ENCODE results near the gene STK39.

Gene STK39

DNA sequence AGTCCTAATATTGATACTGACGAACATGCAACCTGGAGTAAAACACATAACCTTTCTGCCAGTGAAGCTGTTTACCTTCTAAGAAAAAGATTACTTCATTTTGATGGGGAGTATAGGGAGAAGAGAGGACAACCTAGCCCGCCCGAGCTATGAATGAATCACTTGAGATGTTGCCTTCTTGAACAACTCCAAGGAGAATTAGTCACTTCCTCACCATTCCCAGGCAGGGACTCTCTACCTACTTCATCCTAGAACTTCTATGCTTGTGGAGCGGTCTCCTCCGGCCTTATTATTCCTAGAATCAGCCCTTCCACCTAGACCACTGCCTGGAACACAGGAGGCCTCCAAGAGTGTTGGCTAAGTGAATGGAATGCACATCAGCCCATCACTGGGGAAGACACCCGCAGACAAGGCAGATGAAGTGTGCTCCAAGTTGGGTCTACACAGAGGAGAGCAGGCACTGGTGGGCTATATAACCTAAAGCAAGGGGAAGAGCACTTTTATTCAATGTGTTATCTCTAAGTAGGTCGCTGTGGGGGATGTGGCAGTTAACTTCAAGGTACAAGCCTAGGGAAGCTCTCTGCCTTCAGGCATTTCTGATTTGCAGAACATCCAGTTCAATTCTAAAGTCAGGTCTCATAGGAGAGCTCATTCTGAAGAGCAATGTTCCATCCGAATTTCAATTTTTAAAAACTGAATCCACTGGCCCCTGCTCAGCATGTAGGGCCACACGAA, 57.4 kb downstream of the STK39 start:
- Histone ChIP-seq H3K27me3 (ENCODE audit: insufficient read depth, low read length, poor library complexity) (no peaks in the 10 kb centered on the region), H3K4me1 (ENCODE audit: control insufficient read depth, low read depth, low read length) (peaks cover 6% of the 10 kb centered on the region), H4K5ac (ENCODE audit: low read length) (no peak overlapping the region), H3K79me2 (ENCODE audit: control insufficient read depth, insufficient read depth, low read length) (no peaks in the 10 kb centered on the region), H2BK5ac (ENCODE audit: low read length) (no peak overlapping the region), H2BK120ac (ENCODE audit: low read depth, low read length) (no peak overlapping the region), H3K4ac (ENCODE audit: low read depth, low read length) (no peak overlapping the region), H3K9ac (ENCODE audit: low read length) (no peak overlapping the region), H3K36me3 (ENCODE audit: control insufficient read depth, insufficient read depth, low read length) (no peaks in the 10 kb centered on the region), H3K79me1 (ENCODE audit: low read length) (peaks cover 3% of the 10 kb centered on the region), H2AK5ac (ENCODE audit: low read length) (no peak overlapping the region), H3K23ac (ENCODE audit: low read length) (no peak overlapping the region), H3K4me3 (ENCODE audit: low read length) (no peak overlapping the region), H2BK15ac (replicated peaks; ENCODE audit: low read depth) (no peak overlapping the region), H3K27ac (ENCODE audit: low read depth, low read length) (no peak overlapping the region), H3K56ac (ENCODE audit: low read length) (no peak overlapping the region), H3K4me2 (ENCODE audit: low read length) (no peak overlapping the region), H4K8ac (ENCODE audit: low read depth, low read length) (no peak overlapping the region), H3K18ac (ENCODE audit: low read length) (no peak overlapping the region)
- WGBS (ENCODE audit: extremely low coverage, insufficient coverage, low lambda C conversion rate) = no CpG with 5 or more reads among the region's 9 CpGs
- no peak for DNase-seq

DNA sequence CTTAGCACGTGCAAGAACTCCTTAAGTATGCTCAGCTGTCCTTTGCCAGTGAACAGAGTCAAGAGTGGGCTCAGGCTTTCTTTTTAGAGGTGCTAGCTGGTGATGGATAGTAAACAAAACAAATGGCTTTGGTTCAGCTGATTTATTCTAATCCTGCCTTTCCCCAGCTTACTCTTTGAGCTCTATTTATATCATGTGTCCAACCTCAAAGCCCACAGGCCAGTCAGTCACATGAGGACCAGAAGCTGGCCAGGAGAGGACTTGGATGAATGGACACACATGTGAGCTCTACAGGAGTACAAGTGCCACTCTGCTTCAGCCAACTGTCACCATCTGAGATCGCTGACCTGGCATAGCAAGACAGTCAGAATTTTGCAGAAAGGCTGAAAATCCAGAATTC, 59.4 kb downstream of the STK39 start:
- Histone ChIP-seq H3K4ac (ENCODE audit: low read depth, low read length) (no peak overlapping the region), H3K27ac (ENCODE audit: low read depth, low read length) (no peak overlapping the region), H4K5ac (ENCODE audit: low read length) (no peak overlapping the region), H3K4me2 (ENCODE audit: low read length) (no peak overlapping the region), H2AK5ac (ENCODE audit: low read length) (no peak overlapping the region), H3K4me1 (ENCODE audit: control insufficient read depth, low read depth, low read length) (peaks cover 6% of the 10 kb centered on the region), H3K79me2 (ENCODE audit: control insufficient read depth, insufficient read depth, low read length) (no peaks in the 10 kb centered on the region), H3K79me1 (ENCODE audit: low read length) (peaks cover 3% of the 10 kb centered on the region), H4K8ac (ENCODE audit: low read depth, low read length) (no peak overlapping the region), H3K18ac (ENCODE audit: low read length) (no peak overlapping the region), H3K23ac (ENCODE audit: low read length) (no peak overlapping the region), H2BK15ac (replicated peaks; ENCODE audit: low read depth) (no peak overlapping the region), H3K36me3 (ENCODE audit: control insufficient read depth, insufficient read depth, low read length) (no peaks in the 10 kb centered on the region), H2BK120ac (ENCODE audit: low read depth, low read length) (no peak overlapping the region), H3K4me3 (ENCODE audit: low read length) (no peak overlapping the region), H2BK5ac (ENCODE audit: low read length) (no peak overlapping the region), H3K56ac (ENCODE audit: low read length) (no peak overlapping the region), H3K9ac (ENCODE audit: low read length) (no peak overlapping the region), H3K27me3 (ENCODE audit: insufficient read depth, low read length, poor library complexity) (no peaks in the 10 kb centered on the region)
- WGBS (ENCODE audit: extremely low coverage, insufficient coverage, low lambda C conversion rate) = no CpG with 5 or more reads among the region's 2 CpGs
- no peak for DNase-seq

DNA sequence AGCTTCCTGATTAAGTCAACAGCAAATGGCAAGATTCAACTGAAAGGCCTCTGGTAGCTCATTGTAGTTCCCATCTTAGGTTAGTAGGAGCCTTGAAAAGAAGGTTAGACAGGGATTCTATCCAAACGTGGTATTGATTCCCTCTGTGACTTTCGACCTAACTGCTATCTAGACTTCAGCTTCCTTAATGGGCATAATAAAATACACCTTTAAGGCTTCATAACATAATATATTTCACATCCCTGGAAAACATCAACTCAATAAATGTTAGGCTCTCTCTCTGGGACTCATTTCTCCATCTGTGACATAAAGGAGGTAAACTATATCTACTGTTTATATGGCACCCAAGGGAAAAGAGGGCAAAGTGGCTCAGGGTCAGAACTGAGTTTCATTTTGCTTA, 60.9 kb downstream of the STK39 start:
- Histone ChIP-seq H3K27me3 (ENCODE audit: insufficient read depth, low read length, poor library complexity) (no peaks in the 10 kb centered on the region), H3K9ac (ENCODE audit: low read length) (no peak overlapping the region), H2AK5ac (ENCODE audit: low read length) (no peak overlapping the region), H3K23ac (ENCODE audit: low read length) (no peak overlapping the region), H3K79me1 (ENCODE audit: low read length) (peaks cover 3% of the 10 kb centered on the region), H3K79me2 (ENCODE audit: control insufficient read depth, insufficient read depth, low read length) (no peaks in the 10 kb centered on the region), H3K4me1 (ENCODE audit: control insufficient read depth, low read depth, low read length) (peaks cover 6% of the 10 kb centered on the region), H3K4me2 (ENCODE audit: low read length) (no peak overlapping the region), H4K8ac (ENCODE audit: low read depth, low read length) (no peak overlapping the region), H3K4me3 (ENCODE audit: low read length) (no peak overlapping the region), H3K56ac (ENCODE audit: low read length) (no peak overlapping the region), H2BK5ac (ENCODE audit: low read length) (no peak overlapping the region), H2BK120ac (ENCODE audit: low read depth, low read length) (no peak overlapping the region), H3K4ac (ENCODE audit: low read depth, low read length) (no peak overlapping the region), H3K27ac (ENCODE audit: low read depth, low read length) (no peak overlapping the region), H4K5ac (ENCODE audit: low read length) (no peak overlapping the region), H2BK15ac (replicated peaks; ENCODE audit: low read depth) (no peak overlapping the region), H3K18ac (ENCODE audit: low read length) (no peak overlapping the region), H3K36me3 (ENCODE audit: control insufficient read depth, insufficient read depth, low read length) (no peaks in the 10 kb centered on the region)
- DNase-seq = no peak
- no CpG with 5 or more reads among the region's 2 CpGs for WGBS (ENCODE audit: extremely low coverage, insufficient coverage, low lambda C conversion rate)

DNA sequence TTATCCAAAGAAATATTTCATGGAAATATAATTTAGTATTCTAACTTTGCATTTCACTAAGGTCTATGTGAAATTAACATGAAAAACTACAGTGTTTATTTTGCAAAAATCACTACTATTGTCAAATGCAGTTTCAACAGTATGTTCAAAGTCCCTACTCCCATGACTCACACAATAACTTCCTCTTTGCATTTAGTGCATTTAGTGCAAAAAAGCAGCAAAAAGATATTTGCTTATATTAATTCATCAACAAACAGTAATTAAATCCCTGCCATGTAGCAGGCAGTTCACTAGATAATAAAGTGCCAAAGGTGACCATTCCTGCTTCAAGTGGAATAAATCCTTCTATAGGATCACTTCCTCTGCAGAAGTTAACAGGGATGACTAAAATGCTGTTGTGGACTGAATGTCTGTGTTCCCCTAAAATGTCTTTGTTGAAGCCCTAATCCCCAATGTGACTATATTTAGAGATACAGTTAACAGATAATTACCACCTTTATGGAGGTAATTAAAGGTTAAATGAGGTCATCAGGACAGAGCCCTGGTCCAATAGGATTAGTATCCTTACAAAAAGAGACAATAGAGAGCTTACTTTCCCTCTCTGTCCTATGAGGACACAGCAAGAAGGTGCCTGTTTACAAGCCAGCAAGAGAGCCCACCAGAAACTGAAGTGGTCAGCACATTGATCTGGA, 61.7 kb downstream of the STK39 start:
- H3K56ac ChIP-seq (ENCODE audit: low read length) = no peak overlapping the region
- no peak overlapping the region for H2BK15ac ChIP-seq (replicated peaks; ENCODE audit: low read depth)
- no peak overlapping the region for H4K8ac ChIP-seq (ENCODE audit: low read depth, low read length)
- H3K4me3 ChIP-seq (ENCODE audit: low read length) = no peak overlapping the region
- peaks cover 6% of the 10 kb centered on the region for H3K4me1 ChIP-seq (ENCODE audit: control insufficient read depth, low read depth, low read length)
- no peak overlapping the region for H3K4ac ChIP-seq (ENCODE audit: low read depth, low read length)
- no peak overlapping the region for H2BK5ac ChIP-seq (ENCODE audit: low read length)
- peaks cover 3% of the 10 kb centered on the region for H3K79me1 ChIP-seq (ENCODE audit: low read length)
- no peaks in the 10 kb centered on the region for H3K79me2 ChIP-seq (ENCODE audit: control insufficient read depth, insufficient read depth, low read length)
- H2AK5ac ChIP-seq (ENCODE audit: low read length) = no peak overlapping the region
- no peak overlapping the region for H3K18ac ChIP-seq (ENCODE audit: low read length)
- no peak overlapping the region for H4K5ac ChIP-seq (ENCODE audit: low read length)
- H3K23ac ChIP-seq (ENCODE audit: low read length) = no peak overlapping the region
- H3K9ac ChIP-seq (ENCODE audit: low read length) = no peak overlapping the region
- no peak overlapping the region for H2BK120ac ChIP-seq (ENCODE audit: low read depth, low read length)
- no peak overlapping the region for H3K4me2 ChIP-seq (ENCODE audit: low read length)
- H3K36me3 ChIP-seq (ENCODE audit: control insufficient read depth, insufficient read depth, low read length) = no peaks in the 10 kb centered on the region
- no peak overlapping the region for H3K27ac ChIP-seq (ENCODE audit: low read depth, low read length)
- no peaks in the 10 kb centered on the region for H3K27me3 ChIP-seq (ENCODE audit: insufficient read depth, low read length, poor library complexity)
- peak; percentile 54 for DNase-seq

DNA sequence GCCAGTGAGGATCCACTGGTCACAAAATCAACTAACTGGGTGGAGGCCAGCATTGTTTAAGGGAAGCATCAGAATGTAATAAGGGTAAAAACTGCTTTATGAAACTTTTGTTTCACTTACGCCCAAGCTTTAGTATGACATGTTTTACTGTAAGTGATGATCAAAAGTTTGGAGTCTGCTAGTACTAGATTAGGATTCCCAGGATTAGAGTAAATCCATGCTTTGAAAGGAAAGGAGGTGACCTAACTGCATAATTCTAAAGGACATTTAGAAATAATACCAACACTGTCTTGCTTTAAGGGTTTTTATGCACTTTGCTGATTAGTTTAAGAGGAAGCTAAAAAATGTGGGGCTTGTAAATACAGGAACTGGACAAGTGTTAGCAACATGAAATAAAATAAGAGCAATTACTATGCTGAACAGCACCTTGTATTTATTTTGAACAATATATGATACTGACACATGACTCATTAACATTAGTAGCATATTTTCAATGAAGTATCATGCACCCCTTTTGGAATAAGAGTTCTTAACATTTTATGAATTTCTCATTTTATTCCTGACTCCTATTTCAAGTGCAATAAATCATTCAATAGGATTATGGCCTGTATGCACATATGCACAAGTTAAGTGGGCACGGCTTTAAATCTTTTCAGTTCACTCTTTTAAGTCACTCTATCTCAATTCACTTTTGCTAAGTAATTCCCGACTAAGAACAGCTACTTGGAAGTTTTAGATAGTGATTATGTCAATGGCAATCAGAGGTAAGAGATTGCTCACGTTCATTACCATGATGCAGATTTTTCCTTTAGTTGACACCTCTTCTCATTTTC, 62.5 kb downstream of the STK39 start:
- H3K27ac ChIP-seq (ENCODE audit: low read depth, low read length) = no peak overlapping the region
- no CpG with 5 or more reads among the region's 4 CpGs for WGBS (ENCODE audit: extremely low coverage, insufficient coverage, low lambda C conversion rate)
- H3K4me1 ChIP-seq (ENCODE audit: control insufficient read depth, low read depth, low read length) = peaks cover 2% of the 10 kb centered on the region

More for the DNA sequence above, 62.5 kb downstream of the STK39 start:
- H2AK5ac ChIP-seq (ENCODE audit: low read length) = no peak overlapping the region
- H3K4ac ChIP-seq (ENCODE audit: low read depth, low read length) = no peak overlapping the region
- peaks cover 2% of the 10 kb centered on the region for H3K79me1 ChIP-seq (ENCODE audit: low read length)
- no peaks in the 10 kb centered on the region for H3K36me3 ChIP-seq (ENCODE audit: control insufficient read depth, insufficient read depth, low read length)
- H3K56ac ChIP-seq (ENCODE audit: low read length) = no peak overlapping the region
- DNase-seq = no peak
- no peak overlapping the region for H2BK120ac ChIP-seq (ENCODE audit: low read depth, low read length)
- H4K5ac ChIP-seq (ENCODE audit: low read length) = no peak overlapping the region
- H3K9ac ChIP-seq (ENCODE audit: low read length) = no peak overlapping the region
- no peak overlapping the region for H3K23ac ChIP-seq (ENCODE audit: low read length)
- no peak overlapping the region for H4K8ac ChIP-seq (ENCODE audit: low read depth, low read length)
- H3K27me3 ChIP-seq (ENCODE audit: insufficient read depth, low read length, poor library complexity) = no peaks in the 10 kb centered on the region
- no peak overlapping the region for H3K18ac ChIP-seq (ENCODE audit: low read length)
- H3K79me2 ChIP-seq (ENCODE audit: control insufficient read depth, insufficient read depth, low read length) = no peaks in the 10 kb centered on the region
- no peak overlapping the region for H3K4me2 ChIP-seq (ENCODE audit: low read length)
- no peak overlapping the region for H3K4me3 ChIP-seq (ENCODE audit: low read length)
- no peak overlapping the region for H2BK15ac ChIP-seq (replicated peaks; ENCODE audit: low read depth)
- no peak overlapping the region for H2BK5ac ChIP-seq (ENCODE audit: low read length)
